Activated B cell treated with CpG ODN at 0.5 μM for 24 hours (primary cell): ENCODE data around the gene CCDC88A. TPM values are rescaled to one million over a fixed set of nuclear protein-coding genes. Genes with fewer than 3 reads are reported as not detected.

Experiments
- ATAC-seq: fragments of 200-7000 bp; cut with Tn5 transposase; one replicate; pipeline ENCODE4 v1.10.0; 2021; ENCODE audit warnings: low read depth, mild to moderate bottlenecking, moderate library complexity
- CTCF ChIA-PET: fragments of 350-600 bp; sonication (Branson Sonifier 250); formaldehyde crosslinking; loops from one replicate; lab custom pipeline; 2021; ENCODE audit warnings: antibody characterized with exemption; lab: Charles Lee
- POLR2A ChIA-PET: fragments of 350-600 bp; sonication (Branson Sonifier 250); formaldehyde crosslinking; loops from one replicate; lab custom pipeline; 2021; ENCODE audit warnings: antibody characterized with exemption; lab: Charles Lee
- DNase-seq: peaks from one replicate; pipeline ENCODE4 v3.0.0; 2022
- H3K27ac Mint-ChIP-seq: one replicate; pipeline ENCODE4 v1.8.0; 2020; ENCODE audit warnings: mixed read lengths
- H3K27me3 Mint-ChIP-seq: one replicate; pipeline ENCODE4 v1.8.0; 2021; ENCODE audit warnings: mixed read lengths
- H3K36me3 Mint-ChIP-seq: one replicate; pipeline ENCODE4 v1.8.0; 2021; ENCODE audit warnings: low read depth, mixed read lengths
- H3K4me1 Mint-ChIP-seq: one replicate; pipeline ENCODE4 v1.8.0; 2021; ENCODE audit warnings: mixed read lengths
- H3K4me3 Mint-ChIP-seq: one replicate; pipeline ENCODE4 v1.8.0; 2020; ENCODE audit warnings: mild to moderate bottlenecking, mixed read lengths
- H3K9me3 Mint-ChIP-seq: one replicate; pipeline ENCODE4 v1.8.0; 2020; ENCODE audit warnings: mixed read lengths
- CTCF ChIP-seq: fragments of 200-600 bp; IDR thresholded peaks from one replicate; pipeline ENCODE4 v1.8.0; 2022; ENCODE audit warnings: antibody characterized with exemption, mild to moderate bottlenecking
- intact Hi-C: fragments of 100-400 bp; cut with micrococcal nuclease; formaldehyde crosslinking; loops from one replicate; pipeline ENCODE4 v1.15.1; 2024
- total RNA-seq: library from RNA; stranded (reverse); gene quantifications from 2 replicates; pipeline ENCODE4 v1.2.3, GENCODE V29; 2022

CCDC88A gene
- total RNA-seq, 1 donor from 2014 or later: 35.6 TPM

DNA sequence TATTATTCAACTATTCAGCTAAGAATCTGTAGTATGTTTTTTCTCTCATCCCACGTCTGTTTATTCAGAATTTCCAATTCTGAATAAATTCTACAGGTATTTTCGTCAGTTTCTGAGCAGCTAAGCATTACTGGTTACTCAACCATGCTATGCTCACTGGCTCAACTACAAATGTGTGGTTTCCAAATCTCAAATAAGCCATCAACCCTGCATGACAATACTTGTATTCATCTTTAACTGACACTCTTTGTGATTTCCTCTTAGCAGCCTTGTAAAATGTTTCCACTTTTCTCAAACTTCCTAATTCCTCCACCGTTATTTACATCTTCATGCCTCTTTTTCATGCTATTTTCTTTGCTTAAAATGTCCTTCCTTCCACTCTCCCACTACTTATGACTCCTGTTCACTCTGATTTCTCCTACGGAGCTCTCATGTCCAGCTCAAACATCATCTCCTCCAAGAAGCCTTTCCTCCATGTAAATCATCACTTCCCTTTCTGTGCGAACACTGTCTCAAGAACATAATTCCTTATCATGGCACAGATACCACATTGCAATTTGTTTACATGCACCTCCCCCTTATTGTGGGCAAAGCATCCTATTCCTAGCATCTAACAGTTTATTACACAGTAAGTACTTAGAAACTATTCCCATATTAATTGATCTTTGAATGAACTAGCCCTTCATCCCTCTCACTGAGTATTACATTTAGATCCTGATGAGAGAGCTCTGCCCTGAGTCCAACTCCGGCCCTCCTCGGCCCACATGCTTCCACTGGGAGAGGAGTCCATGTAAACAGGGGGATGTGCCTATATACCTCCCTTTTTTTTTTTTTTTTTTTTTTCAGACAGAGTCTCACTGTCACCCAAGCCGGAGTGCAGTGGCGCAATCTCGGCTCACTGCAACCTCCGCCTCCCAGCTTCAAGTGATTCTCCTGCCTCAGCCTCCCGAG lies 10.5 kb downstream of the CCDC88A start:
- intact Hi-C loops: no loop called here
- DNase-seq (no peak), ATAC-seq (no peak)
- no peak for TF ChIP-seq CTCF
- ChIA-PET POLR2A (no interaction called here), CTCF (no interaction called here)
- peaks cover 8% of the 10 kb centered on the region for H3K4me1 Mint-ChIP-seq
- H3K27me3 Mint-ChIP-seq: no peaks in the 10 kb centered on the region
- no peak overlapping the region for H3K27ac Mint-ChIP-seq
- H3K36me3 Mint-ChIP-seq: no peaks in the 10 kb centered on the region
- no peaks in the 10 kb centered on the region for H3K9me3 Mint-ChIP-seq
- H3K4me3 Mint-ChIP-seq: no peak overlapping the region

- intact Hi-C loops: no loop called here
- ATAC-seq (no peak), DNase-seq (no peak)
- Mint-ChIP-seq H3K4me1 (peaks cover 8% of the 10 kb centered on the region), H3K27ac (no peak overlapping the region), H3K4me3 (no peak overlapping the region), H3K27me3 (no peaks in the 10 kb centered on the region), H3K9me3 (no peaks in the 10 kb centered on the region), H3K36me3 (peaks cover under 1% of the 10 kb centered on the region)
- no peak for TF ChIP-seq CTCF
- POLR2A ChIA-PET: no interaction called here
- CTCF ChIA-PET: no interaction called here
Measured at GRCh38 chr2:55408098-55408882, 11.4 kb downstream of the CCDC88A start.

GRCh38 chr2:55405116-55405515 lies 14.5 kb downstream of the CCDC88A start:
- CTCF ChIA-PET: no interaction called here
- Mint-ChIP-seq H3K4me3 (no peak overlapping the region), H3K9me3 (no peaks in the 10 kb centered on the region), H3K4me1 (peaks cover 8% of the 10 kb centered on the region), H3K27ac (no peak overlapping the region), H3K36me3 (peaks cover 5% of the 10 kb centered on the region), H3K27me3 (no peaks in the 10 kb centered on the region)
- TF ChIP-seq CTCF: no peak
- ATAC-seq (no peak), DNase-seq (no peak)
- intact Hi-C loops: no loop called here
- POLR2A ChIA-PET: no interaction called here

- TF ChIP-seq CTCF: no peak
- CTCF ChIA-PET: no interaction called here
- POLR2A ChIA-PET: interaction anchor here (0.9 kb wide), 1 partner anchor 16 kb away, joined by 3 read pairs; the partner anchor contains the start of gene CCDC88A
- Mint-ChIP-seq H3K27ac (no peak overlapping the region), H3K36me3 (peaks cover 5% of the 10 kb centered on the region), H3K4me1 (no peaks in the 10 kb centered on the region), H3K9me3 (no peaks in the 10 kb centered on the region), H3K27me3 (no peaks in the 10 kb centered on the region), H3K4me3 (no peak overlapping the region)
- ATAC-seq (no peak), DNase-seq (no peak)
- intact Hi-C loops: loop anchor here (2.0 kb wide), 1 partner anchor 15 kb away; the partner anchor contains the start of gene CCDC88A
Measured at GRCh38 chr2:55403256-55403998, 16.2 kb downstream of the CCDC88A start.
